WTC11 (cell line): ENCODE data around the gene KRTAP5-1. TPM values are rescaled to one million over a fixed set of nuclear protein-coding genes. Genes with fewer than 3 reads are reported as not detected.

Experiments used
- ATAC-seq: fragments of 200-7000 bp; cut with Tn5 transposase; 2 replicates; pipeline ENCODE4 v1.10.0; 2021; ENCODE audit warnings: mild to moderate bottlenecking, moderate library complexity
- CTCF ChIA-PET: fragments of 300-600 bp; sonication (Branson Sonifier 250); formaldehyde crosslinking; loops from one replicate; lab custom pipeline; 2021; ENCODE audit warnings: antibody characterized with exemption; lab: Charles Lee
- POLR2A ChIA-PET: fragments of 350-600 bp; sonication (Branson Sonifier 250); formaldehyde crosslinking; loops from one replicate; lab custom pipeline; 2021; ENCODE audit warnings: antibody characterized with exemption; lab: Charles Lee
- DNase-seq: peaks from one replicate; pipeline ENCODE4 v3.0.0; 2021; ENCODE audit warnings: low spot score
- H3K27ac Mint-ChIP-seq: 2 replicates; pipeline ENCODE4 v1.8.0; 2021; ENCODE audit warnings: mixed read lengths
- H3K27me3 Mint-ChIP-seq: 2 replicates; pipeline ENCODE4 v1.8.0; 2021; ENCODE audit warnings: low read depth, mild to moderate bottlenecking, moderate library complexity, mixed read lengths
- H3K36me3 Mint-ChIP-seq: 2 replicates; pipeline ENCODE4 v1.8.0; 2021; ENCODE audit warnings: mixed read lengths
- H3K4me1 Mint-ChIP-seq: 2 replicates; pipeline ENCODE4 v1.8.0; 2022; ENCODE audit warnings: mixed read lengths
- H3K4me3 Mint-ChIP-seq: 2 replicates; pipeline ENCODE4 v1.8.0; 2021; ENCODE audit warnings: mild to moderate bottlenecking, moderate library complexity, mixed read lengths
- H3K9me3 Mint-ChIP-seq: 2 replicates; pipeline ENCODE4 v1.8.0; 2021; ENCODE audit warnings: mixed read lengths
- CBFB ChIP-seq: sonication (generic); formaldehyde crosslinking; IDR thresholded peaks from 2 replicates; pipeline ENCODE4 v1.8.1; 2022; ENCODE audit warnings: mild to moderate bottlenecking, low read depth, missing genetic modification reagents
- EMX1 ChIP-seq: fragments of 250-450 bp; sonication (Bioruptor Pico); IDR thresholded peaks from 2 replicates; pipeline ENCODE4 v1.8.0; 2021; ENCODE audit warnings: mild to moderate bottlenecking
- ETV6 ChIP-seq: sonication (generic); formaldehyde crosslinking; IDR thresholded peaks from 2 replicates; pipeline ENCODE4 v1.8.1; 2022; ENCODE audit warnings: mild to moderate bottlenecking, missing genetic modification reagents
- FOXK1 ChIP-seq: sonication (generic); formaldehyde crosslinking; IDR thresholded peaks from 2 replicates; pipeline ENCODE4 v1.8.0; 2022; ENCODE audit warnings: mild to moderate bottlenecking, moderate library complexity, missing genetic modification reagents
- FOXP1 ChIP-seq: sonication (generic); formaldehyde crosslinking; IDR thresholded peaks from 2 replicates; pipeline ENCODE4 v1.8.0; 2022; ENCODE audit warnings: missing genetic modification reagents, mild to moderate bottlenecking, moderate library complexity, borderline replicate concordance
- GRHL2 ChIP-seq: fragments of 250-450 bp; sonication (Bioruptor Pico); IDR thresholded peaks from 2 replicates; pipeline ENCODE4 v1.8.0; 2022; ENCODE audit warnings: mild to moderate bottlenecking, moderate library complexity; ENCODE audit not compliant: insufficient replicate concordance, severe bottlenecking
- HMGA2 ChIP-seq: fragments of 250-450 bp; sonication (Bioruptor Pico); IDR thresholded peaks from 2 replicates; pipeline ENCODE4 v1.4.0; 2021; ENCODE audit warnings: mild to moderate bottlenecking, moderate library complexity
- JUN ChIP-seq: sonication (generic); formaldehyde crosslinking; IDR thresholded peaks from 2 replicates; pipeline ENCODE4 v1.8.0; 2023; ENCODE audit warnings: mild to moderate bottlenecking, missing genetic modification reagents
- MXD4 ChIP-seq: fragments of 250-450 bp; sonication (Bioruptor Pico); IDR thresholded peaks from 2 replicates; pipeline ENCODE4 v1.8.0; 2021; ENCODE audit warnings: mild to moderate bottlenecking, moderate library complexity, borderline replicate concordance
- NFE2L1 ChIP-seq: sonication (generic); formaldehyde crosslinking; IDR thresholded peaks from 2 replicates; pipeline ENCODE4 v1.8.1; 2023; ENCODE audit warnings: missing genetic modification reagents
- NR2C2 ChIP-seq: sonication (generic); formaldehyde crosslinking; IDR thresholded peaks from 2 replicates; pipeline ENCODE4 v1.8.0; 2022; ENCODE audit warnings: mild to moderate bottlenecking, missing genetic modification reagents
- RORB ChIP-seq: fragments of 250-450 bp; sonication (Bioruptor Pico); IDR thresholded peaks from 2 replicates; pipeline ENCODE4 v1.9.0; 2021; ENCODE audit warnings: mild to moderate bottlenecking
- SOX15 ChIP-seq: fragments of 250-450 bp; sonication (Bioruptor Pico); IDR thresholded peaks from 2 replicates; pipeline ENCODE4 v1.9.0; 2021; ENCODE audit warnings: mild to moderate bottlenecking
- TEAD1 ChIP-seq: sonication (generic); formaldehyde crosslinking; IDR thresholded peaks from 2 replicates; pipeline ENCODE4 v1.8.0; 2022; ENCODE audit warnings: mild to moderate bottlenecking, missing genetic modification reagents
- ZBTB21 ChIP-seq: sonication (generic); formaldehyde crosslinking; IDR thresholded peaks from 2 replicates; pipeline ENCODE4 v1.8.1; 2023; ENCODE audit warnings: mild to moderate bottlenecking, missing genetic modification reagents, borderline replicate concordance
- total RNA-seq: library from RNA; stranded (reverse); gene quantifications from 3 replicates; pipeline ENCODE4 v1.2.3, GENCODE V29; 2021
- TF ChIP-seq, protein P1 (sequence below): sonication (generic); formaldehyde crosslinking; IDR thresholded peaks from 2 replicates; pipeline ENCODE4 v1.8.1; 2022; ENCODE audit warnings: mild to moderate bottlenecking, moderate library complexity, missing genetic modification reagents
- TF ChIP-seq, protein P2 (sequence below): fragments of 200-600 bp; IDR thresholded peaks from 2 replicates; pipeline ENCODE4 v1.8.0; 2022; ENCODE audit warnings: antibody characterized with exemption
- TF ChIP-seq, protein P3 (sequence below): sonication (generic); formaldehyde crosslinking; IDR thresholded peaks from 2 replicates; pipeline ENCODE4 v1.8.0; 2022; ENCODE audit warnings: mild to moderate bottlenecking, missing genetic modification reagents
- TF ChIP-seq, protein P4 (sequence below): sonication (generic); formaldehyde crosslinking; IDR thresholded peaks from 2 replicates; pipeline ENCODE4 v1.8.0; 2022; ENCODE audit warnings: mild to moderate bottlenecking, missing genetic modification reagents
- TF ChIP-seq, protein P5 (sequence below): sonication (generic); formaldehyde crosslinking; conservative IDR thresholded peaks from 2 replicates; pipeline ENCODE4 v1.8.1; 2022; ENCODE audit warnings: mild to moderate bottlenecking, missing genetic modification reagents
- TF ChIP-seq, protein P6 (sequence below): fragments of 250-450 bp; sonication (Bioruptor Pico); conservative IDR thresholded peaks from 2 replicates; pipeline ENCODE4 v1.9.0; 2021; ENCODE audit warnings: mild to moderate bottlenecking
- TF ChIP-seq, protein P7 (sequence below): sonication (generic); formaldehyde crosslinking; IDR thresholded peaks from 2 replicates; pipeline ENCODE4 v1.8.1; 2022; ENCODE audit warnings: low read depth, missing genetic modification reagents, borderline replicate concordance
- TF ChIP-seq, protein P8 (sequence below): fragments of 250-450 bp; sonication (Bioruptor Pico); IDR thresholded peaks from 2 replicates; pipeline ENCODE4 v1.9.0; 2021; ENCODE audit warnings: mild to moderate bottlenecking

KRTAP5-1 gene
- total RNA-seq, 1 experiment from 2014 or later, result not detected

DNA sequence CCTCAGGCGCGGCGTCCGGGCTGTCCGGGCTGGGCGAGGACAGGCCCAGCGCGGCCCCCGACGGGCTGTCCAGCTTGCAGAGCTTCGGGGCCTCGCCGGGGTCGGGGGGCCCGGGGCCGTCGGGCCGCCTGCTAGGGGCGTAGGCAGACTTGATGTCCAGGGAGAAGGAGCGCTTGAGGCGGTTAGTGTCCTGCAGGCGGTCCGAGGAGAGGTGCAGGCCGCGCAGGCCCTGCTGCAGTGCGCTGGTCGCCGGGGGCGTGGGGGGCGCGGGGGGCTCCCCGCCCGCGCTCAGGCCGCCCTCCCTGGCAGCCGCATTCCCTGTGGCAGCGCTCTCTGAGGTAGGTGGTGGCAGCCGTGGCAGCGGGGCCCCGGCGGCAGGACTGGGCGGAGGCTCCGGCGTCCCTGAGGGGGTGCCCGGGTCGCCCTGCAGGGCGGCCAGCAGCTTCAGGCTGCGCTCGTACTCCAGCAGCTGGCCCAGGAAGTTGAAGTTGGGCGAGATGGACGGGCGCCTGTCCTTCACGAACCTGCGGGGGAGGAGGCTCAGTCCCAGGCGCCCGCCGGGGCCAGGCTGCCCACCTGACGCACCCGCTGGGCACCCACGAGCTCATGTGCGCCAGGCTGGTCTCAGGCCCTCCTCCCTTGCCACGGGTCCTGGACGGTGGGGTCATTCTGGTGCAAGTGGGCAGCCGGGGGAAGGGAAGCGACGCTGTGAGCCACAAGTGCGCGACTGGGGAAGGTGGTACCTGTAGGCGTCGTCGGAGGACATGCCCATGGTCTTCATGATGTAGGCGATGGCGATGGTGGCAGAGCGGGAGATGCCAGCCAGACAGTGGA, 27.8 kb downstream of the KRTAP5-1 start (continued):
- TF ChIP-seq NR2C2 (CRISPR knock-in tag) (no peak), HMGA2 (CRISPR knock-in tag) (no peak), MXD4 (CRISPR knock-in tag) (no peak)
- TF ChIP-seq, protein P1, sequence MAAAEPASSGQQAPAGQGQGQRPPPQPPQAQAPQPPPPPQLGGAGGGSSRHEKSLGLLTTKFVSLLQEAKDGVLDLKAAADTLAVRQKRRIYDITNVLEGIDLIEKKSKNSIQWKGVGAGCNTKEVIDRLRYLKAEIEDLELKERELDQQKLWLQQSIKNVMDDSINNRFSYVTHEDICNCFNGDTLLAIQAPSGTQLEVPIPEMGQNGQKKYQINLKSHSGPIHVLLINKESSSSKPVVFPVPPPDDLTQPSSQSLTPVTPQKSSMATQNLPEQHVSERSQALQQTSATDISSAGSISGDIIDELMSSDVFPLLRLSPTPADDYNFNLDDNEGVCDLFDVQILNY (CRISPR knock-in tag), result no peak
- TF ChIP-seq, protein P2, sequence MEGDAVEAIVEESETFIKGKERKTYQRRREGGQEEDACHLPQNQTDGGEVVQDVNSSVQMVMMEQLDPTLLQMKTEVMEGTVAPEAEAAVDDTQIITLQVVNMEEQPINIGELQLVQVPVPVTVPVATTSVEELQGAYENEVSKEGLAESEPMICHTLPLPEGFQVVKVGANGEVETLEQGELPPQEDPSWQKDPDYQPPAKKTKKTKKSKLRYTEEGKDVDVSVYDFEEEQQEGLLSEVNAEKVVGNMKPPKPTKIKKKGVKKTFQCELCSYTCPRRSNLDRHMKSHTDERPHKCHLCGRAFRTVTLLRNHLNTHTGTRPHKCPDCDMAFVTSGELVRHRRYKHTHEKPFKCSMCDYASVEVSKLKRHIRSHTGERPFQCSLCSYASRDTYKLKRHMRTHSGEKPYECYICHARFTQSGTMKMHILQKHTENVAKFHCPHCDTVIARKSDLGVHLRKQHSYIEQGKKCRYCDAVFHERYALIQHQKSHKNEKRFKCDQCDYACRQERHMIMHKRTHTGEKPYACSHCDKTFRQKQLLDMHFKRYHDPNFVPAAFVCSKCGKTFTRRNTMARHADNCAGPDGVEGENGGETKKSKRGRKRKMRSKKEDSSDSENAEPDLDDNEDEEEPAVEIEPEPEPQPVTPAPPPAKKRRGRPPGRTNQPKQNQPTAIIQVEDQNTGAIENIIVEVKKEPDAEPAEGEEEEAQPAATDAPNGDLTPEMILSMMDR, result no peak

DNA sequence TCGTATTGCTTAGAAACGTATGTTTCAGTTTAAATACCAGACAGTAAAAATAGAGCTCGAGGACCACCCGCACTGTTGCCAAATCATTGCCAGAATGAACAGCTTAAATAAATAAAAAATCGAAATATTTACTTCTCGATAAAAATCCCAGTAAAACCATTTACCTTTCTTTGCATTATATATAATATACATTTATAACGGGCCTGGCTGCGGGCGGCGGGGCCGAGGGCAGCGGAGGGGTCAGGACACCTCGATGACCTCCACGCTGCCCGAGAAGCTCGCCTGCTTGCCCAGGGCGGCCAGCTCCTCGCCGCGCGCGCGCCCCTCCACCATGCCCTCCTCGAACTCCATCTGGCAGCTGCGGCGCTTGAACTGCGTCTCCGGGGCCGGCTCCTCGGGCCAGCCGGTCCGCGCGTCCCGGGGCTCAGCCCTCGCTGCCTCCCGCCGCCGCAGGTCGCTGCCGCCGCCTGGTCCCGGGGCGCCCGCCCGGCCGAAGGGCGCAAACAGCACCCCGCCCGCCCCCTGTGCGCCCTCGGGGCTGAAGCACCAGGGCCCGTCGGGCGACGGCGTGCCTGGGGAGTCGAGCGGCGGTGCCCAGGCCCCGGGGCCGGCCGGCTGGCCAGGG, 28.7 kb downstream of the KRTAP5-1 start:
- H3K27me3 Mint-ChIP-seq, result peaks cover 78% of the 10 kb centered on the region
- no peak overlapping the region for H3K27ac Mint-ChIP-seq
- DNase-seq, result no peak
- peak overlapping the region; percentile 43 for H3K4me3 Mint-ChIP-seq
- H3K4me1 Mint-ChIP-seq, result peaks cover 24% of the 10 kb centered on the region
- ChIA-PET POLR2A (interaction anchor here (1.0 kb wide), 1 partner anchor 10 kb away, joined by 4 read pairs; no protein-coding TSS in a partner anchor), CTCF (interaction anchor here (1.0 to 9.0 kb wide), 7 partner anchors 9 to 103 kb away, joined by 3 to 167 read pairs (median 8); no protein-coding TSS in a partner anchor)
- ATAC-seq, result peak; percentile 6; the same call in 1 of the 2 replicates
- no peaks in the 10 kb centered on the region for H3K9me3 Mint-ChIP-seq
- TF ChIP-seq, protein P3, sequence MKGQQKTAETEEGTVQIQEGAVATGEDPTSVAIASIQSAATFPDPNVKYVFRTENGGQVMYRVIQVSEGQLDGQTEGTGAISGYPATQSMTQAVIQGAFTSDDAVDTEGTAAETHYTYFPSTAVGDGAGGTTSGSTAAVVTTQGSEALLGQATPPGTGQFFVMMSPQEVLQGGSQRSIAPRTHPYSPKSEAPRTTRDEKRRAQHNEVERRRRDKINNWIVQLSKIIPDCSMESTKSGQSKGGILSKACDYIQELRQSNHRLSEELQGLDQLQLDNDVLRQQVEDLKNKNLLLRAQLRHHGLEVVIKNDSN, result no peak
- TF ChIP-seq, protein P4, sequence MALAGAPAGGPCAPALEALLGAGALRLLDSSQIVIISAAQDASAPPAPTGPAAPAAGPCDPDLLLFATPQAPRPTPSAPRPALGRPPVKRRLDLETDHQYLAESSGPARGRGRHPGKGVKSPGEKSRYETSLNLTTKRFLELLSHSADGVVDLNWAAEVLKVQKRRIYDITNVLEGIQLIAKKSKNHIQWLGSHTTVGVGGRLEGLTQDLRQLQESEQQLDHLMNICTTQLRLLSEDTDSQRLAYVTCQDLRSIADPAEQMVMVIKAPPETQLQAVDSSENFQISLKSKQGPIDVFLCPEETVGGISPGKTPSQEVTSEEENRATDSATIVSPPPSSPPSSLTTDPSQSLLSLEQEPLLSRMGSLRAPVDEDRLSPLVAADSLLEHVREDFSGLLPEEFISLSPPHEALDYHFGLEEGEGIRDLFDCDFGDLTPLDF (CRISPR knock-in tag), result no peak
- TF ChIP-seq JUN (no peak), ETV6 (no peak), FOXP1 (no peak), GRHL2 (CRISPR knock-in tag) (no peak), FOXK1 (no peak), EMX1 (CRISPR knock-in tag) (no peak), SOX15 (no peak), HMGA2 (CRISPR knock-in tag) (no peak), RORB (CRISPR knock-in tag) (no peak), CBFB (no peak), NFE2L1 (CRISPR knock-in tag) (no peak), TEAD1 (CRISPR knock-in tag) (no peak), ZBTB21 (CRISPR knock-in tag) (no peak)
- TF ChIP-seq, protein P5, sequence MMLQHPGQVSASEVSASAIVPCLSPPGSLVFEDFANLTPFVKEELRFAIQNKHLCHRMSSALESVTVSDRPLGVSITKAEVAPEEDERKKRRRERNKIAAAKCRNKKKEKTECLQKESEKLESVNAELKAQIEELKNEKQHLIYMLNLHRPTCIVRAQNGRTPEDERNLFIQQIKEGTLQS (CRISPR knock-in tag), result no peak
- TF ChIP-seq, protein P6, sequence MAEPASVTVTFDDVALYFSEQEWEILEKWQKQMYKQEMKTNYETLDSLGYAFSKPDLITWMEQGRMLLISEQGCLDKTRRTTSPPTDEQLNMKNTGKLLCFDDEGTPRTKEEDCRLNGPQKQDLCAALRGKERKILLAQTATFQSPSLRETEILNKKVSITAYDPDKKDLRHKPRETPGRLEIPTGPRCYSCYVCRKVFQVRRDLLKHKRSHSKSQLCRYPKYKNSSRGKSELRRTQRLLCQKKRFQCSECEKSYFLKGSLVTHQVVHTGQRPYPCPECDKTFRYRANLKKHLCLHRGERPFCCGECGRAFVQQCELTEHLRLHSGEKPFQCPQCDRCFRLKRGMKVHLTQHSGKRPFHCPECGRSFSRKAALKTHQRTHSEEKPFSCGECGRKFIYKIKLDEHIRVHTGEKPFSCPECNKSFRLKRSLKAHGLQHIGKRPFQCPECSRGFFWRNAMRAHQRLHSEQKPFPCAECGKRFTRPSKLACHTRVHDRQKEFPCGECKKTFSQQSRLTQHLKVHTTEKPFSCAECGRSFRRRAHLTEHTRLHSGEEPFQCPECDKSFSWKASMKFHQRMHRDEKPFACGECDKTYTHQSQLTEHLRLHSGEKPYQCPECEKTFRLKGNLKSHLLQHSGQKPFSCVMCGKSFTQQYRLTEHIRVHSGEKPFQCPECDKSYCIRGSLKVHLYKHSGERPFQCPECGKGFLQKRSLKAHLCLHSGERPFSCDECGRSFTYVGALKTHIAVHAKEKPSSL (CRISPR knock-in tag), result no peak
- TF ChIP-seq, protein P7, sequence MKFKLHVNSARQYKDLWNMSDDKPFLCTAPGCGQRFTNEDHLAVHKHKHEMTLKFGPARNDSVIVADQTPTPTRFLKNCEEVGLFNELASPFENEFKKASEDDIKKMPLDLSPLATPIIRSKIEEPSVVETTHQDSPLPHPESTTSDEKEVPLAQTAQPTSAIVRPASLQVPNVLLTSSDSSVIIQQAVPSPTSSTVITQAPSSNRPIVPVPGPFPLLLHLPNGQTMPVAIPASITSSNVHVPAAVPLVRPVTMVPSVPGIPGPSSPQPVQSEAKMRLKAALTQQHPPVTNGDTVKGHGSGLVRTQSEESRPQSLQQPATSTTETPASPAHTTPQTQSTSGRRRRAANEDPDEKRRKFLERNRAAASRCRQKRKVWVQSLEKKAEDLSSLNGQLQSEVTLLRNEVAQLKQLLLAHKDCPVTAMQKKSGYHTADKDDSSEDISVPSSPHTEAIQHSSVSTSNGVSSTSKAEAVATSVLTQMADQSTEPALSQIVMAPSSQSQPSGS, result no peak
- TF ChIP-seq, protein P1 (CRISPR knock-in tag), result no peak
- TF ChIP-seq, protein P8, sequence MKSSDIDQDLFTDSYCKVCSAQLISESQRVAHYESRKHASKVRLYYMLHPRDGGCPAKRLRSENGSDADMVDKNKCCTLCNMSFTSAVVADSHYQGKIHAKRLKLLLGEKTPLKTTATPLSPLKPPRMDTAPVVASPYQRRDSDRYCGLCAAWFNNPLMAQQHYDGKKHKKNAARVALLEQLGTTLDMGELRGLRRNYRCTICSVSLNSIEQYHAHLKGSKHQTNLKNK, result no peak
- H3K36me3 Mint-ChIP-seq, result no peaks in the 10 kb centered on the region
